ENCODE data around the gene SCMH1.
"Not testable (repeated sequence)": the region's sequence is repeated elsewhere in the genome, so short reads cannot be mapped to it uniquely, and the experiment has no call there.

SCMH1 gene

DNA sequence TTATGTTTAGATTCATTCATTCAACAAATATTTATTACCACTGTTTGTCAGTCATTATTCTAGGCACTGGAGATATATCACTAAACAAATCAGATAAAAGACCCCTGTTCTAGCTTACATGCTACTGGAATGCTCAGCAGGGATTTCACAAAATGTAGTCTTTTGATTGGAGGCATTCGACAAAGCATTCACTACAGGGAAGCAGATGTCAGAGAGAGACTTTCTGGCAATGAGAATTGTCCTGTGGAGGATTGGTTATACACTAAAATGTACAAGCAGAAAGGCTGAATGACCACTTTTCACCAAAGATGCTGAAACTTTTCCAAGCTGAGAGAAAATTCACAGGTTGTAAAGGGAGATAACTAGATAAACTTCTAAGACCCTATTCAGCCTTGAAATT, 57.7 kb downstream of the SCMH1 start:
- TF ChIP-seq CTCF (conservative IDR thresholded peaks at IDR 0.05; ENCODE audit: low read length) = no peak
- DNase-seq (ENCODE audit: low read depth) = no peak
- no peak overlapping the region for H3K4me3 ChIP-seq (ENCODE audit: low read length)

DNA sequence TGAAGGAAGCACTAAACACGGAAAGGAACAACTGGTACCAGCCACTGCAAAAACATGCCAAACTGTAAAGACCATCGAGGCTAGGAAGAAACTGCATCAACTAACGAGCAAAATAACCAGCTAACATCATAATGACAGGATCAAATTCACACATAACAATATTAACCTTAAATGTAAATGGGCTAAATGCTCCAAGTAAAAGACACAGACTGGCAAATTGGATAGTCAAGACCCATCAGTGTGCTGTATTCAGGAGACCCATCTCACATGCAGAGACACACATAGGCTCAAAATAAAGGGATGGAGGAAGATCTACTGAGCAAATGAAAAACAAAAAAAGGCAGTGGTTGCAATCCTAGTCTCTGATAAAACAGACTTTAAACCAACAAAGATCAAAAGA, 63.9 kb downstream of the SCMH1 start:
- DNase-seq (ENCODE audit: low read depth); H3K4me3 ChIP-seq (ENCODE audit: low read length): not testable (repeated sequence)

DNA sequence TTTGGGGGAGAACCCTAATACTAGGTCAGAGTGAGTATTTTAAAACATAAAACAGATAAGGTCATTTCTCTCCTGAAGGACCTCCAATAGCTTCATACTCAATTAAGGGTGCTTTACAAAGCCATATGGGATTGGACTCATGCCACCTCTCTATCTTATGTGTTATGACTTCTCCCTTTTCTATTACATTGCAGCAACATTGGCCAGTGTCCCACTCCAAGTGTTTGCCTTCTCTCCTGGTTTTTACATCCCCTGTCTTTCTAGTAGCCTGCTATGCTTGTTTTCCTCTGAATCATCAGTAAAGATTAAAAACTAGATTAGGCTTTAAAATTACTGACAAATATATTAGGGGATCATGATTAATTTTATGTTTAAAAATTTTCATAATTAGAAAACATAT, 66.6 kb downstream of the SCMH1 start:
- no peak for DNase-seq (ENCODE audit: low read depth)
- H3K4me3 ChIP-seq (ENCODE audit: low read length) = no peak overlapping the region
- TF ChIP-seq CTCF (conservative IDR thresholded peaks at IDR 0.05; ENCODE audit: low read length) = no peak

DNA sequence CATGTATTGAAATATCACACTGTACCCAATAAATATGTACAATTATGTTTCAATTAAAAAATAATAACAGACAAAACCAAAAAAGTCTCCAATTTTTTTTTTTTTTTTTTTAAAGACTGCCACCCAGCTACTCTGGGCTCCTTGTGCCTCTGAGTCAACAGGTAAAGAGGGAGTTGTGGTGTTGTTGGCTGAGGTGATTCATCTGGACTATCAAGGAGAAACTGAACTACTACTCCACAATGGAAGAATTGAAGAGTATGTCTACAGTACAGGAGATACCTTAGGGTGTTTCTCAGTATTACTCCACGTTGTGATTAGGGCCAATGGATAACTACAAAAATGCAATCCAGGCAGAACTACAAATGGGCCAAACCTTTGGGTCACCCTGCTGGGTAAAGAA, 67.9 kb downstream of the SCMH1 start:
- no peak for DNase-seq (ENCODE audit: low read depth)
- TF ChIP-seq CTCF (conservative IDR thresholded peaks at IDR 0.05; ENCODE audit: low read length) = no peak
- no peak overlapping the region for H3K4me3 ChIP-seq (ENCODE audit: low read length)

GRCh38 chr1:41173651-41174050, 68.5 kb downstream of the SCMH1 start:
- no peak overlapping the region for H3K4me3 ChIP-seq (ENCODE audit: low read length)
- no peak for TF ChIP-seq CTCF (conservative IDR thresholded peaks at IDR 0.05; ENCODE audit: low read length)

GRCh38 chr1:41171266-41171874, 70.7 kb downstream of the SCMH1 start:
- no peak overlapping the region for H3K4me3 ChIP-seq (ENCODE audit: low read length)
- TF ChIP-seq CTCF (conservative IDR thresholded peaks at IDR 0.05; ENCODE audit: low read length) = no peak
- DNase-seq (ENCODE audit: low read depth) = no peak

More at GRCh38 chr1:41173651-41174050, 68.5 kb downstream of the SCMH1 start:
- DNase-seq (ENCODE audit: low read depth) = no peak

DNA sequence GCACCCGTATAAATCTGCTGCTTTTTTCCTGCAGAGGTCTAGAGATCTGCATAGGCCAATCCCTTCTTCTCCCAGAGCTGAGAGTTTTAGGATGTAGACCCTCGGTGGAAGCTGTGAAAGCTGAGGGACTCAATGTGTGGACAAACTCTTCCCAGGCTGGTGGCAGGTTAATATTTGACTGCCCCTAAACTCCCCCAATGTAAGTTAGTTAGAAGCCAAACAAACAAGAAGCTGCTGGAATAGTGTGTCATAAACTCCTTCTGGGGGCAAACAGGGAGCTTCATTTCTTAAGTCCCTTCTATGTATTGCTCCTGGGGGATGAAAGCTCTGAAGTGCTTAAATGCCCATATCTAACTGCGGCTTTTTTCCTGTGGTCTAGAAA, 72.3 kb downstream of the SCMH1 start:
- TF ChIP-seq CTCF (conservative IDR thresholded peaks at IDR 0.05; ENCODE audit: low read length) = no peak
- no peak overlapping the region for H3K4me3 ChIP-seq (ENCODE audit: low read length)
- no peak for DNase-seq (ENCODE audit: low read depth)

All from AG10803 (cell line).